HL-60 (cell line): ENCODE results near the gene RFWD3.

Experiments used
- DNase-seq, 2 experiments: peaks; one replicate each; pipeline ENCODE4 v3.0.0-alpha.2; 2010 to 2020; ENCODE audit warnings: low read depth in 1 of 2, low spot score in 1 of 2
- H3K27ac ChIP-seq: fragments of 250-450 bp; sonication (Bioruptor Pico); replicated peaks from 2 replicates; pipeline ENCODE4 v1.5.1; 2020; ENCODE audit warnings: mild to moderate bottlenecking, moderate library complexity
- H3K27me3 ChIP-seq: fragments of 250-450 bp; sonication (Bioruptor Pico); 2 replicates; pipeline ENCODE4 v1.5.1; 2021; ENCODE audit warnings: mild to moderate bottlenecking, moderate library complexity; ENCODE audit not compliant: insufficient read depth, poor library complexity, severe bottlenecking
- H3K4me3 ChIP-seq: replicated peaks from 2 replicates; pipeline ENCODE4 v1.5.1; 2011; ENCODE audit warnings: mild to moderate bottlenecking, control low read depth, low read length; ENCODE audit not compliant: insufficient read depth
- GABPA ChIP-seq: IDR thresholded peaks from 2 replicates; pipeline ENCODE4 v1.6.1; 2012; ENCODE audit warnings: low read depth
- POLR2AphosphoS5 ChIP-seq: IDR thresholded peaks from 2 replicates; pipeline ENCODE4 v1.6.1; 2012; ENCODE audit warnings: low read depth
- REST ChIP-seq: IDR thresholded peaks from 2 replicates; pipeline ENCODE4 v1.6.1; 2012; ENCODE audit warnings: low read depth; ENCODE audit not compliant: insufficient replicate concordance
- SPI1 ChIP-seq: IDR thresholded peaks from 2 replicates; pipeline ENCODE4 v1.6.1; 2012; ENCODE audit warnings: low read depth, mild to moderate bottlenecking, borderline replicate concordance
- TF ChIP-seq, protein P1 (sequence below): IDR thresholded peaks from one replicate; pipeline ENCODE4 v1.5.1; 2011; ENCODE audit warnings: low read length, control low read depth, inconsistent platforms; ENCODE audit not compliant: insufficient read depth

RFWD3 gene

GRCh38 chr16:74578838-74579237, 87.8 kb downstream of the RFWD3 start:
- H3K27me3 ChIP-seq: no peaks in the 10 kb centered on the region
- DNase-seq: no peak
- no peak overlapping the region for H3K4me3 ChIP-seq
- H3K27ac ChIP-seq: no peak overlapping the region
- TF ChIP-seq SPI1: no peak
- TF ChIP-seq REST: no peak
- no peak for TF ChIP-seq GABPA
- TF ChIP-seq, protein P1, sequence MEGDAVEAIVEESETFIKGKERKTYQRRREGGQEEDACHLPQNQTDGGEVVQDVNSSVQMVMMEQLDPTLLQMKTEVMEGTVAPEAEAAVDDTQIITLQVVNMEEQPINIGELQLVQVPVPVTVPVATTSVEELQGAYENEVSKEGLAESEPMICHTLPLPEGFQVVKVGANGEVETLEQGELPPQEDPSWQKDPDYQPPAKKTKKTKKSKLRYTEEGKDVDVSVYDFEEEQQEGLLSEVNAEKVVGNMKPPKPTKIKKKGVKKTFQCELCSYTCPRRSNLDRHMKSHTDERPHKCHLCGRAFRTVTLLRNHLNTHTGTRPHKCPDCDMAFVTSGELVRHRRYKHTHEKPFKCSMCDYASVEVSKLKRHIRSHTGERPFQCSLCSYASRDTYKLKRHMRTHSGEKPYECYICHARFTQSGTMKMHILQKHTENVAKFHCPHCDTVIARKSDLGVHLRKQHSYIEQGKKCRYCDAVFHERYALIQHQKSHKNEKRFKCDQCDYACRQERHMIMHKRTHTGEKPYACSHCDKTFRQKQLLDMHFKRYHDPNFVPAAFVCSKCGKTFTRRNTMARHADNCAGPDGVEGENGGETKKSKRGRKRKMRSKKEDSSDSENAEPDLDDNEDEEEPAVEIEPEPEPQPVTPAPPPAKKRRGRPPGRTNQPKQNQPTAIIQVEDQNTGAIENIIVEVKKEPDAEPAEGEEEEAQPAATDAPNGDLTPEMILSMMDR: no peak
- no peak for TF ChIP-seq POLR2AphosphoS5

DNA sequence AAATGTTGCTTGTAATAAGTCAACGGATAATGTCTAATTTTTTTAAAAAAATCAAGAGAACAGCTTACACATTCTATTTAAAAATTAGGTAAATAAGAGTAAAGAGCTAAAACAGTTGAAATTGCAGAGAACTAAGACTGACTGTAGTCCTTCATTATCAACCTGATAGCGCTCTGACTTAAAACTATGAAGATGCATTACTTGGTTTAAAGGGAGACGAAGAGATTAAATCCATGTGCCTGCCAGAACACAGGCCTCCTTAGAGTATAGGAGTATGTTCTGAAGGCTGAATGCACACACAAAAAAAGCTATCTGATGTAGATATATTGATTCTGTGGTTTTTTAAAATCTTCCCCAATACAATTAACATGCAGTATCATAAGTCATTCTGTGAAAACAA, 88.2 kb downstream of the RFWD3 start:
- no peak for DNase-seq
- Histone ChIP-seq H3K27ac (no peak overlapping the region), H3K4me3 (no peak overlapping the region), H3K27me3 (no peaks in the 10 kb centered on the region)
- TF ChIP-seq SPI1 (no peak), REST (no peak), POLR2AphosphoS5 (no peak), GABPA (no peak)
- TF ChIP-seq, protein P1: no peak

DNA sequence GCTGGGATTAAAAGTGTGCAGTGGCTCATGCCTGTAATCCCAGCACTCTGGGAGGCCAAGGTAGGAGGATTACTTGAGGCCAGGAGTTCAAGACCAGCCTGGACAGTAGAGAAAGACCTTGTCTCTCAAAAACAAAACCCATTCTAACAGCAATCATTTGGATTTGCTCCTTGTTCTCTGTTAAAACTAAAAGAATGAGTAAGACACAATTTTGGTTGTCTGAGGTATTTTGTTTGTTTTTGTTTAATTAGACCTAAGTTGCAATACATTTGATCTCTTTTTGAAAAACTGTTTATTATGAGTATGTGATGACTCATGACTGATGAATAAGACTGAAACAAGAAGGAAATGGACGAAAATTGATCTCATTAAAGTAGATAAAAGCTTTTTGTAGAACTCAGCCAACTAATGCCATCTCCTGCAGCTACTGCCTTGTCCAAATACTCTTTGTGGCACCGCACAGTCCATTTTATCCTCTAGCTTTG, 88.8 kb downstream of the RFWD3 start:
- no peak overlapping the region for H3K27ac ChIP-seq
- TF ChIP-seq GABPA (no peak), SPI1 (no peak), POLR2AphosphoS5 (no peak), REST (no peak)
- TF ChIP-seq, protein P1: no peak

More for the DNA sequence above, 88.8 kb downstream of the RFWD3 start:
- no peak overlapping the region for H3K4me3 ChIP-seq
- no peak for DNase-seq
- H3K27me3 ChIP-seq: no peaks in the 10 kb centered on the region
